ENCODE data around the gene SPACA4. TPM values are rescaled to one million over a fixed set of nuclear protein-coding genes. Genes with fewer than 3 reads are reported as not detected.

The SPACA4 gene
- not detected for total RNA-seq
- polyA plus RNA-seq (ENCODE audit: insufficient read depth in 1 of 8, insufficient read length in 8 of 8, low replicate concordance in 1 of 8): not detected
- long read RNA-seq, donor 1: 0 reads
- long read RNA-seq, donor 2: 0 reads
- long read RNA-seq, donor 3: 0 reads
- long read RNA-seq, donor 4: 0 reads
- long read RNA-seq, donor 5, partial matches to known transcripts: 0 of 1 reads
- long read RNA-seq, donor 5, other reads (novel, unspliced or antisense): 0 of 1 reads
- long read RNA-seq, donor 6: 0 reads
- long read RNA-seq, donor 7: 0 reads
- long read RNA-seq, donor 8: 0 reads
- long read RNA-seq, donor 9: 0 reads
- long read RNA-seq, donor 10: 0 reads
- long read RNA-seq, donor 11: 0 reads

GRCh38 chr19:48606463-48607358 lies at the start of gene SPACA4:
SPACA4 (plus strand) TSS chr19:48606742; CDS start chr19:48606979, 237 bp downstream.
- Histone ChIP-seq H3K36me3 (ENCODE audit: control insufficient read depth, insufficient read depth, low read length) (no peaks in the 10 kb centered on the region), H3K9me3 (replicated peaks; ENCODE audit: control insufficient read depth, low read depth, low read length) (no peaks in the 10 kb centered on the region), H3K4me1 (ENCODE audit: control insufficient read depth, insufficient read depth, low read length) (no peaks in the 10 kb centered on the region), H3K27ac (ENCODE audit: low read length) (no peak within 1 kb of the TSS), H3K27me3 (ENCODE audit: control insufficient read depth, insufficient read depth, low read length) (no peaks in the 10 kb centered on the region), H3K4me3 (ENCODE audit: low read length) (no peak within 1 kb of the TSS)
- DNase-seq: no peak
- 87% methylated on average over 38 of the region's 39 CpGs for WGBS (ENCODE audit: insufficient coverage)

GRCh38 chr19:48556825-48557224 lies 49.7 kb upstream of the SPACA4 start:
- no peak for DNase-seq
- Histone ChIP-seq H3K4me3 (ENCODE audit: low read length) (no peak overlapping the region), H3K9me3 (replicated peaks; ENCODE audit: control insufficient read depth, low read depth, low read length) (no peaks in the 10 kb centered on the region), H3K27ac (ENCODE audit: low read length) (no peak overlapping the region), H3K27me3 (ENCODE audit: control insufficient read depth, insufficient read depth, low read length) (peaks cover 20% of the 10 kb centered on the region), H3K36me3 (ENCODE audit: control insufficient read depth, insufficient read depth, low read length) (no peaks in the 10 kb centered on the region), H3K4me1 (ENCODE audit: control insufficient read depth, insufficient read depth, low read length) (peaks cover 3% of the 10 kb centered on the region)
- 75% methylated on average over 3 of the region's 5 CpGs for WGBS (ENCODE audit: insufficient coverage)

DNA sequence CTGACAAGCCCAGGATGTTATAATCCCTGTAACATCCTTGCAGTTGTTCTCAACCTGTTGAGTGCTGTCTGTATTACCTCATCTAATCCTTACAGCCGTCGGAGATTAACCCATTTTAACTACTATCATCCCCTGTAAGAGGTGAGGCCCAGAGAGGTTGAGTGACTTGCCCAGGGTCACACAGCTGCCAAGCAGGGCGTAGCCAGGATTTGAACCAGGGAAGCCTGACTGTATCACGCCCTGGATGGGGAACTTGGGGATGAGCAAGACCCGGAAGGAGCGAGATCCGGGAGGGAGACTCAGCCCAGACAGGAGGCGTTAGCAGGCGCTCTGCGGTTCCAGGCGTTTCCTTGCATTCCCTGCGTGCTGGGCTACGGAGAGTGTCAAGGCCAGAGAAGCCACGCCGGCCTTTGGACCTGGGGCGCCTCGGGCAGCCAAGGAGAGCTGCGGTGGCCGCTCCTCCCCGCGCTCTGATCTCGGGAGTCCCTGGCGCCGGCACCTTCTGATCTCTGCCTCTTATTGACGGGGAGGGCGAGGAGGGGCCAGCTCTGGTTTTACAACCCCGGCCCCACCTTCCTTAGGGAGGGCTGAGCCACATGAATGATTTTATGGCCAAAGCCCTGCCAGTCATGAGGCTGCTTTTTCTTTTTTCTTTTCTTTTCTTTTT lies 48.4 kb upstream of the SPACA4 start:
- Histone ChIP-seq H3K4me3 (ENCODE audit: low read length) (no peak overlapping the region), H3K4me1 (ENCODE audit: control insufficient read depth, insufficient read depth, low read length) (peaks cover 3% of the 10 kb centered on the region), H3K27me3 (ENCODE audit: control insufficient read depth, insufficient read depth, low read length) (peaks cover 18% of the 10 kb centered on the region), H3K27ac (ENCODE audit: low read length) (no peak overlapping the region), H3K36me3 (ENCODE audit: control insufficient read depth, insufficient read depth, low read length) (no peaks in the 10 kb centered on the region), H3K9me3 (replicated peaks; ENCODE audit: control insufficient read depth, low read depth, low read length) (no peaks in the 10 kb centered on the region)
- DNase-seq: peak; percentile 30
- WGBS (ENCODE audit: insufficient coverage): 14% methylated on average over 21 of the region's 27 CpGs

GRCh38 chr19:48560095-48560530 lies 46.4 kb upstream of the SPACA4 start:
- H3K4me3 ChIP-seq (ENCODE audit: low read length): no peak overlapping the region
- peaks cover 13% of the 10 kb centered on the region for H3K27me3 ChIP-seq (ENCODE audit: control insufficient read depth, insufficient read depth, low read length)
- peaks cover 3% of the 10 kb centered on the region for H3K4me1 ChIP-seq (ENCODE audit: control insufficient read depth, insufficient read depth, low read length)
- 57% methylated on average over 1 of the region's 6 CpGs for WGBS (ENCODE audit: insufficient coverage)
- H3K9me3 ChIP-seq (replicated peaks; ENCODE audit: control insufficient read depth, low read depth, low read length): no peaks in the 10 kb centered on the region
- H3K27ac ChIP-seq (ENCODE audit: low read length): no peak overlapping the region
- DNase-seq: no peak
- no peaks in the 10 kb centered on the region for H3K36me3 ChIP-seq (ENCODE audit: control insufficient read depth, insufficient read depth, low read length)

DNA sequence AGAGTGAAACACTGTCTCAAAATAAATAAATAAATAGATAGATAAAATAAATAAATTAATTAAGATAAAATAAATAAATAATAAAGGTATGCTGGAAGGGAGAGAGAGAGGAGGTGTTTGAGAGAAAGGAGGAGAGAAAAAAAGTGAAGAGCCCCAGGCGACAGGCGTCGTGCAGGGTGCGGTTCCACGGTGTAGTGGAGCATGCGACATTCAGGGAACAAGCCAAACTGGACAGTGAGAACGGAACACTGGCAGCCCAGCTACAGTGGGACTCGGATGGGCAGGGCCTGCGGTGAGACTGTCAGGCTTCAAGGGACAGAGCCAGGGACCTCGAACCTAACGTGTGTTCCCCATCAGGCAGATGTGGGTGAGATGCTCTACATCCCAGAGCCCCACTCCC lies 45.1 kb upstream of the SPACA4 start:
- Histone ChIP-seq H3K4me3 (ENCODE audit: low read length) (no peak overlapping the region), H3K4me1 (ENCODE audit: control insufficient read depth, insufficient read depth, low read length) (peaks cover 3% of the 10 kb centered on the region), H3K9me3 (replicated peaks; ENCODE audit: control insufficient read depth, low read depth, low read length) (no peaks in the 10 kb centered on the region), H3K36me3 (ENCODE audit: control insufficient read depth, insufficient read depth, low read length) (no peaks in the 10 kb centered on the region), H3K27me3 (ENCODE audit: control insufficient read depth, insufficient read depth, low read length) (peaks cover 13% of the 10 kb centered on the region), H3K27ac (ENCODE audit: low read length) (no peak overlapping the region)
- WGBS (ENCODE audit: insufficient coverage): 86% methylated on average over 7 of the region's 11 CpGs
- DNase-seq: no peak

DNA sequence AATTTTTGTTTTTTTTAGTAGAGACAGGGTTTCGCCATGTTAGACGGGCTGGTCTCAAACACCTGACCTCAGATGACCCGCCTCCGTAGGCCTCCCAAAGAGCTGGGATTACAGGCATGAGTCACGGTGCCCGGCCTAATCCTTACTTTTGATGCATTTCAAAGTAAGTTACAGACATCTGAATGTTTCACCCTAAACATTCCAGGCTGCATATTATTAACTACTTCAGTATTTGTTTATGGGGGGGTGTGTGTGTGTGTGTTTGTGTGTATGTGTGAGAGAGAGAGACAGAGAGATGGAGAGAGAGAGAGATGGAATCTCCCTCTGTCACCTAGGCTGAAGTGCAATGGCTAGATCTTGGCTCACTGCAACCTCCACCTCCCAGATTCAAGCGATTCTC lies 41.5 kb upstream of the SPACA4 start:
- peaks cover 10% of the 10 kb centered on the region for H3K4me1 ChIP-seq (ENCODE audit: control insufficient read depth, insufficient read depth, low read length)
- H3K4me3 ChIP-seq (ENCODE audit: low read length): no peak overlapping the region
- no peaks in the 10 kb centered on the region for H3K36me3 ChIP-seq (ENCODE audit: control insufficient read depth, insufficient read depth, low read length)
- no peak for DNase-seq
- H3K9me3 ChIP-seq (replicated peaks; ENCODE audit: control insufficient read depth, low read depth, low read length): no peaks in the 10 kb centered on the region
- no peak overlapping the region for H3K27ac ChIP-seq (ENCODE audit: low read length)
- peaks cover 4% of the 10 kb centered on the region for H3K27me3 ChIP-seq (ENCODE audit: control insufficient read depth, insufficient read depth, low read length)
- WGBS (ENCODE audit: insufficient coverage): 66% methylated on average over 4 of the region's 7 CpGs

GRCh38 chr19:48568345-48568886 lies 38.1 kb upstream of the SPACA4 start:
- WGBS (ENCODE audit: insufficient coverage): 12% methylated on average over 16 of the region's 19 CpGs
- peak overlapping the region; percentile 18 for H3K27ac ChIP-seq (ENCODE audit: low read length)
- H3K27me3 ChIP-seq (ENCODE audit: control insufficient read depth, insufficient read depth, low read length): peaks cover 4% of the 10 kb centered on the region
- peak; percentile 87 for DNase-seq
- no peaks in the 10 kb centered on the region for H3K36me3 ChIP-seq (ENCODE audit: control insufficient read depth, insufficient read depth, low read length)
- H3K4me1 ChIP-seq (ENCODE audit: control insufficient read depth, insufficient read depth, low read length): peaks cover 10% of the 10 kb centered on the region
- H3K4me3 ChIP-seq (ENCODE audit: low read length): no peak overlapping the region
- H3K9me3 ChIP-seq (replicated peaks; ENCODE audit: control insufficient read depth, low read depth, low read length): no peaks in the 10 kb centered on the region

- Histone ChIP-seq H3K9me3 (replicated peaks; ENCODE audit: control insufficient read depth, low read depth, low read length) (no peaks in the 10 kb centered on the region), H3K27me3 (ENCODE audit: control insufficient read depth, insufficient read depth, low read length) (peaks cover 4% of the 10 kb centered on the region), H3K36me3 (ENCODE audit: control insufficient read depth, insufficient read depth, low read length) (no peaks in the 10 kb centered on the region), H3K27ac (ENCODE audit: low read length) (no peak overlapping the region), H3K4me3 (ENCODE audit: low read length) (no peak overlapping the region), H3K4me1 (ENCODE audit: control insufficient read depth, insufficient read depth, low read length) (peaks cover 10% of the 10 kb centered on the region)
- WGBS (ENCODE audit: insufficient coverage): 20% methylated on average over 7 of the region's 11 CpGs
- peak; percentile 88 for DNase-seq
These were observed 36.7 kb upstream of the SPACA4 start for GRCh38 chr19:48569814-48570213.

DNA sequence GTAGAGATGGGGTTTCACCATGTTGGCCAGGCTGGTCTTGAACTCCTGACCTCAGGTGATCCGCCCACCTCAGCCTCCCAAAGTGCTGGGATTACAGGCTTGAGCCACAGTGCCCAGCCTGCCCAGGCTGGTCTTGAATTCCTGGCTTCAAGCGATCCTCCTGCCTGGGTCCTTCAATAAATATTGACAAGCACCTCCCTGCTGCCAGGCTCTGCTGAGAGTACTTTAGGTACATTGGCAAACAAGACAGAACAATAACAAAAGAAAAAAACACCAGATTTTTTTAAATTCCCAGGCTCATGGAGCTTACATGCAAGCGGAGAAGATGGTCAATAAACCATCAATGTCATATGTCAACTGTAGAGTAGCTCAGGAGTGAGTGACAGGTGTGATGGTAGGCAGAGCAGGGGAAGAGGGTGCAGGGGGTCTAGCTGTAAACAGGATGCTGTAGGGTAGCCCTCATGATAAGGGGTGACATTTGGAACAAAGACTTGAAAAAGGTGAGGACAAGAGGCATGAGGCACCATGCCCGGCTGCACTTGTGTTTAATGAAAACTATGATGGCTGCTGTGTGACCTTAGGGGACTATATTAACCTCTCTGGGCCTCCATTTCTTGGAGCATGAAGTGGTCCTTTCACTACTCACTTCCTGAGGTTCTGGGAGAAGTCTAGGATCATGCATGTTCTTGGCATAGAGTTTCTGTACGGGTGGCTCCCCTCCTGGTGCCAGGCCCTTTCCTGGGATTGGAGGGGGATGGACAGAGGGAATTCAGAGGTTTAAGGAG lies 35.0 kb upstream of the SPACA4 start:
- H3K4me3 ChIP-seq (ENCODE audit: low read length): no peak overlapping the region
- no peaks in the 10 kb centered on the region for H3K36me3 ChIP-seq (ENCODE audit: control insufficient read depth, insufficient read depth, low read length)
- H3K4me1 ChIP-seq (ENCODE audit: control insufficient read depth, insufficient read depth, low read length): peaks cover 10% of the 10 kb centered on the region
- peaks cover 4% of the 10 kb centered on the region for H3K27me3 ChIP-seq (ENCODE audit: control insufficient read depth, insufficient read depth, low read length)
- 90% methylated on average over 2 of the region's 5 CpGs for WGBS (ENCODE audit: insufficient coverage)
- no peak overlapping the region for H3K27ac ChIP-seq (ENCODE audit: low read length)
- no peaks in the 10 kb centered on the region for H3K9me3 ChIP-seq (replicated peaks; ENCODE audit: control insufficient read depth, low read depth, low read length)
- no peak for DNase-seq

All from muscle of leg (tissue), 16 donors.